ENCODE data around the gene SLC9A9.

SLC9A9 gene

DNA sequence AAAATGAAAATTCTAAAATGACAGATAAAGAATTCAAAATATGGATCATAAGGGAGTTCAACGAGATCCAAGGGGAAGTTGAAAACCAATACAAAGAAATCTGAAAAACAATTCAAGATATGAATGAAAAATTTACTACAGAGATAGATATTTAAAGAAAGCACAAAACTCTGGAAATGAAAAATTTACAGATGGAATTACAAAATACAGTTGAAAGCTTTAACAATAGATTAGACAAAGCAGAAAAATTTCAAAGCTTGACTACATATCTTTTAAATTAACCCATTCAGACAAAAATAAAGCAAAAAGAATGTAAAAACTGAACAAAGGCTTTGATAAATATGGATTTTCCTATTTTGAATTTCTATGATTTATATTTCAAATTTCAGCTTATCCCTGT lies 211.1 kb downstream of the SLC9A9 start:
- no peak for DNase-seq

DNA sequence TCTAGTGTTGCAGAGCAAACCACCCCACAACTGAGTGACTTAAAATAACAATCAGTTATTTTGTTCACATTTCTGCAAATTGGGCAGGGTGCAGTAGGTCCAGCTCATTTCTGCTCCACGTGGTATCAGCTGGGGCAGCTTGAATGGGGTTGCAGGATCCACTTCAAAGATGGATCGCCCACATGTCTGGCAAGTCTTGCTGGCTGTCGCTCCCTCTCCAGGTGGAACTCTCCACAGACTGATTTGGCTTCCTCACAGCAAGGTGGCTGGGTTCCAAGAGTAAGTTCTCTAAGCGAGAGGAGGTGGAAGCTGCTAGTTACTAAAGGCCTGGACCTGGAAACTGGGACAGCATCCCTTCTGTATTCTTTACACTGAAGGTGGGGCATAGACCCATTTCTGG lies 213.3 kb downstream of the SLC9A9 start:
- no peak for DNase-seq

DNA sequence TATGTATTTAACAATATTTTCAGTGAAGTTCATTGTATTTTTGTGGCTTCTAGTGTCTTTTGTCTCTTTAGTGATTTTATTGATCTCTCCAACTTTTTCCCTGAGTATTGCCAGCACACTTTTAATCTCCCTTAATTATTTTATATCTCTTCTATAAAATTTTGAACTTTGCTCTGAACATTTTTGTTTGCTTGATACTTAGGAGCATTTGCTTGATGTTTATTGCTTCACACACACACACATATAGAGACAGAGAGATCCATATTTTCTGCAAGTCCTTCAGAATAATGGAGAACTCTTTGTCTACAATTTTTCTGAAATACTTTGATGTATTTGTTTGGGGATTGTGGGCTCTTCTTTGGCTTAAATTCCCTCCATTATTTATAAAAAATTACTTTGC lies 213.8 kb downstream of the SLC9A9 start:
- DNase-seq: no peak

DNA sequence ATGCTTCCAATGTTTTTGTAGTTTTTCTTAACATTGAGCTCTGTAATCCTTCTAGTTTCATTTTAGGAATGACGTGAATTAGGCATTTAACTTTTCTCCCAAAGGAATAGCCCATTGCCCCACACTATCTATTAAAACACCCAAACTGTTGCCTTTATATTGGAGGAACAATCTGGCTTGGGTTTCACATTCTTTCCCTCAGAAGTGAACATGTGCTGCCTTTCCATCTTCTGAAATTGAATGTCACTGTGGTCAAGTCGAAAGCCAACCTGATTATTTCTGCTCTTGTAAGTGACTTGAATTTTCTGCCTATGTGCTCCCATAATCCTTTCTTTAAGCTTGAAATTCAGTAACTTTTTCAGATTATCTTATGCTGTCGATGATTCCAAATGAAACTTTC lies 214.5 kb downstream of the SLC9A9 start:
- DNase-seq: no peak

DNA sequence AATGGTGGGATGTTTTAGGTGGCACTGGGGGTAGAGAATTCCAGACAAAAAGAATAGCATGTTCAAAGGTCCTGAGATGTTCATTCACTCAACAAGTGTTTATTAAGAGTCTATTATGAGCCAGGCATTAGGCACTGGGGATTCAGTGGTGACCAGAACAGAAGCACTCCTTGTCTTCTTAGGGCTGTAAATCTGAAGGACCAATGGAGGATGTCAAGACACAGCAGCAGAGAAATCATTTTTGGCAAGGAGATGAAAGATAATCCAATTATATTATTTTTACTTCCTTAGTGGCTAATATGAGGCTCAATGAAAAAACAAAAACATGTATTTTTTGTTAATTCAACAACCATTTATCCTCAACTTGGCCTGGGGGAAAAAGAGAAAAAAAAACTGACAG lies 218.5 kb downstream of the SLC9A9 start:
- no peak for DNase-seq

DNA sequence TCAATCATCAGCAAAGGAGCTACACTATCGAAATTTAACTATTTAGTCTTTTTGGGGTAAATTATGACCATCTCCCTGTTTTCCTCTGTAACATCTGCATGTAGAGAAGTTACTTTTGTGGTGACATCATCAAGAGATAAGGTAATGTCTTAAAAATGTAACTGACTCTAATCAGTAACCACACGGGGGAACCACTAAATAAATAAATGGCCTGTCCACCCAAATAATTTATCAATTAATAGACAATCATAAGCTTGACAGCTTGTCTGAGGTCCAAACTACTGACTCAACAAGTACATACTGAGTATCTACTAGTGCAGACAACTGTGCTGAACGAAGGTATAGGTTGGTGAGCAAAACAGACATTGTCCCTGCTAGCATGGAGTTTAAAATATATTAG lies 219.3 kb downstream of the SLC9A9 start:
- no peak for DNase-seq

DNA sequence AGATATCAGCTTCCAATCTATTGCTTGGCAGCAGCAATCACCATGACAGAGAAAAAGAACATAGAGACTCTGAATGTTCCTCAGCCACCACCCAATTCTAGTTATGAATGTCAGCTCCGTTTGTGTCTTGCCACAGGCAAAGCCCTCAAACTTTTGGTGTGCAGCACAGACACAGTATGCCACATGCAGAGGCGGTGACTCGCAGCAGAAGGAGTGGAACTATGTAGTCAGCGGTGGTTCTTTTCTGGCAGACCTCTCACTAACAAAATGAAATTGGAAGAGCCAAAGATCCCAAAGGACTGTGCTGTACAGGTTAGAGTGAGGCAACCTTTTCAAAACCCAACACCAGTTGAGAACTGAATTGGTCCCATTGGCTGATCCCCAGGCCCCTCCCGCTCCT lies 220.9 kb downstream of the SLC9A9 start:
- no peak for DNase-seq

DNA sequence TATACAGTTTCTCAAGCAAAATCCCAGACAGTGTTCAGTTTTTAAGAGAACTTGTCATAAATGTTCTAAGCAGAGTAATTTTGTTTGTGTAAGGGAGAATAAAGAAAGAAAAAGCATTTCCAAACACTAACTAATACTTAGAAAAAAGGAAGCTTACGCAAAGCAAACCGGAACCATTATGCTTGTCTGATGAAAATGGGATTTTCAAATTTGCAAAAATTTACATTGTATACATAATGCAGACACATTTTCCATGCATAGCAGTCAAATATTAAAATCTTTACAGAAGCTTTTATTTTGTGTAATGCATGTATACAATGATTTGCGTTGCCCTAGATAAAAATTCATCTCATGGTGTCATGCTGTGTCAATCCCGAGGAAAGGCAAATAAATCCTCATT lies 229.0 kb downstream of the SLC9A9 start:
- no peak for DNase-seq

DNA sequence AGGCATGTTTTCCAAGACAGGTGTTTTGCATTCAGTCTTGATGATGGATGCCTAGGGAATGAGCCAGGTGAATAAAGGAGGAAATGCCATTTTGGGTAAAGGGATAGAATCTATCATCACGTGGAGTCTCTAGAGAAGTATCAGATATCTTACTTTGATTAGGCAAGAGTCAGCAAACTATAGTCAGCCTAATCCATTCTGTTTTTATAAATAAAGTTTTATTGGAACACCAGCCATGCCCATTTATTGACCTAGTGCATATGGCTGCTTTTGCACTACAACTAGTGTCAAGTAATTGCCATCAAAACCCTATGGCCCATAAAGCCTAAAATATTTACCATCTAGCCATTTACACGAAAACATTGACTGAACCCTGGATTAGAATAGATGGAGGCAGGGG lies 231.2 kb downstream of the SLC9A9 start:
- no peak for DNase-seq

DNA sequence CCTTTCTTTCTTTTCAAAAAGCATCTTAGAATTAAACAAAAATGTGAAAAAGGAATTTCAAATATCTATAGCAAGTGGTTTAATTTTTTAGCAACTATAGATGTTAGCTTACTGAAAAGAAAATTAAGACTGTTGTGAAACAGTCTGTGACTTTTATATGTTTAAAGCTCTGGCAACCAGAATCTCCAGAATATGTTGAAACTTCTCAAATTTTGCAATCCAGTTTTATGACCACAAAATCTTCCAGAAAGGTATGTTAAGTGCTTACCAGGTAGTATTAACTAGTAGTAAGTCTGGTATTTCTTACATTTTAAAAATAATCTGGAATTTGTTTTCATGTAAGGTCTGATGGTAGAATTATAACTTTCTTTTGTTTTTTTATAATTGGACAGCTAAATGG lies 235.0 kb downstream of the SLC9A9 start:
- no peak for DNase-seq

DNA sequence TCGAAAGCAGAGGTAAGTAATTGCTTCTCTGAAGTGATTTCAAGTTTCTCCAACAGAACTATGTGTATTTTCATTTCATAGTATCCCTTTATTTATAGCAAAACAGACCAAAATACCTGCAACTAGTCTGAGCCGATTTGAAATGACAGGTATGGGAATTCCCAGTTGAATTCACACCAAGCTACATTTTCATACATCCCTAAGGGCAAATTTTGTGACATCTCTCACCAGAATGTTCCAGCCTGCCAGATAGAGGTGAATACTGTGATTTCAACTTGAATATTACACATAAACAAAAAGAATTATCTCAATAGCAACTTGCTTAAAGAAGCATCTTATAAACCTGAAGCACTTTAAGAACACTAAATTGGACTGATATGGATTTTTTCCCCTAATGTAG lies 235.7 kb downstream of the SLC9A9 start:
- no peak for DNase-seq

DNA sequence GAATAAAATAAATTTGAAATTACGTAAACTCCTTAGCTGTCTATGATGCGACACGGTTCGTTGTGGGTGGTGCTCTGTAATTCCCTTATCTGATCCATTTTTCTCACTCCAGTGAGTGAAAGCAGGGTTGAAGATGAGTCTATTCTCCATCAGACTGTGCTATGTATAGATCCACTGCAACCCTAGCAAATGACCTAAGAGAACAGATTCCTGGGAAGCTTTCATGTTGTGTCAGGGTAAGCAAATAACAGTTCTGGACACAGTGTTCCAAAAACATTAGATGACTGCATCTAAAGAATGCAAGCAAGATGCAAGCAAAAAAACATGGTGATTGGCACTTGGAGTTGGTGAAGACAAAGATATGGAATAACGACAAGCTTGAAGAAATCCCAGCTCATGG lies 239.3 kb downstream of the SLC9A9 start:
- no peak for DNase-seq

DNA sequence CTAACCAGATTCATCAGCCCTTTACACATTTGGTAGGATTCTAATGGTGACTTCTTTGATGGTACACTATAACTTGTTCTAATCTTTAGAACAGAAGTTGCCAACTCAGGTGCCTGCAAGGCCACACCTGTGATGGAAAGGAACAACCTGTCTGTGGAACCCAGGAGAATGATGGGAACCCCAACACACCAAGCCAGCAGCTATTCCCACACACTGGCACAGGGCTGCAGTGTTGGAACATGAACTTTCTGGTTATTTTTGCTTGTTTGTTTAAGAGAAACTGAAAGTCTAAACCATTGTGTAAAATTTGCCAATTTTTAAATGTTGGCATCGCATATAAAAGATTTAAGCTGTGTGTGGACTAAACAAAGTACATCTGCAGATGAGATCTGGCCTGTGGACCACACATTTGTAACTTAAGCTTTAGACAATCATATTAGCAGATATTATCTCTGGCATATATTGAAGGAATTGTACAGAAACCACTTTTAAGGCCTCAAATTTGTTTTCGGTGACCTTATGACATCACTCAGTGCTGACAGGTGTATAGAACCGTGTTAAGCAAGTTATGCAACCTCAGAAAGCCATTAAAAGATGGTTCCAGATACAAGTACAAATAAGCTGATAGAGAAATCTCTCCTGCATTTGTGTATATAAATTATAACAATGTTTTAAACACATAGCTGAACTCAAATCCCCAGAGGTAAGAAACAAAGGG lies 242.9 kb downstream of the SLC9A9 start:
- no peak for DNase-seq

DNA sequence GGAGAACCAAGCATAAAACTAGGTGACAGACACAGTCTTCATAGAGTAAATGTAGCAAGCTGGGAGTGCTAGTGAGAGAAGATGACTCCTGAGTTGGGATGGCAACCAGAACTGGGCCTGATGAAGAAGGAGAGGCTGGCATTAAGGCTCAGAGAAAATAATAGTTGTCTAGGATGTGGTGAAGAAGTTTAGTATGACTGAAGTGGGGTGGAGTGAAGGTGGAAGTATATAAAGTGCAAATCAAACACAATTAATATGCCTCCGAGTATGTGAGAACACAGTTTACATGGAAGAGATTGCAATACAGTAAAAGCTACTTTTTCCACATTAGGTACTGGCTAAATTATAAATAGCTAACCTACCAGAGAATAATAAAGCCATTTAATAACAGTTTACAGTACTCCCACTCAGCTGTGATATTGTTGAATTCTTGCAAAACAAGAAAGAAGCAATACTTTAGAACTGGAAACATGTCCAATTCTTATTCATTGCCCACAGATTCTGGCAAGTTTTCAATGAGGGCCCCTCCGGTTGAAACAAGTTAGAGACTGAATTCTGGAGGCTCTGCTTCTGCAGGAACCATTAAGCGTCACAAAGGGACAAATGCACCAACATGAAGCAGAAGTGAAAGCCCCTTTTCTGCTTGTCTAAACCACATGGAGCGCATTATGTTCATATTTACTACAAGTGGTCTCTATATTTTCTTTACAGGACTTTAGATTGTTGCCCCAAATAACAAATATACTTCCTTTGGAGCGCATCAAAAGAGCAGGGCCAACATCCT lies 243.7 kb downstream of the SLC9A9 start:
- no peak for DNase-seq

DNA sequence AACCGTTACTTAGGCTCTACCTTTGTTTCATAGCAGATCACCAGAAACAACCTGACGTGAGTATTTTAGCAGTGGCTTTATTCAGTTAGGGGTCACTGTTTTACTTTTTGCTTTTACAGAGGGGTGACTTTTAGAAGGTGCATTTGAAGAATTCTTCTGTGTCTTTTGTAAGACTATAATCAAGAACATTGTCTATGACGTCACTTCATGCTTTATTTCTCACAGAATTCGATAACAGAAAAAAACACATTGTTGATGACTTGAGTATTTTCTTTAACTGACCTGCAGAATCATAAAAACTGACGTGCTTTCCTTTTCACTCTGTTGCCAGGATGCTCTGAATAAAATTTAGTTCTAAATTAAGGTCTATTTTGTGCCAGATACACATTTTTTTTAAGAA lies 244.5 kb downstream of the SLC9A9 start:
- DNase-seq: no peak

DNA sequence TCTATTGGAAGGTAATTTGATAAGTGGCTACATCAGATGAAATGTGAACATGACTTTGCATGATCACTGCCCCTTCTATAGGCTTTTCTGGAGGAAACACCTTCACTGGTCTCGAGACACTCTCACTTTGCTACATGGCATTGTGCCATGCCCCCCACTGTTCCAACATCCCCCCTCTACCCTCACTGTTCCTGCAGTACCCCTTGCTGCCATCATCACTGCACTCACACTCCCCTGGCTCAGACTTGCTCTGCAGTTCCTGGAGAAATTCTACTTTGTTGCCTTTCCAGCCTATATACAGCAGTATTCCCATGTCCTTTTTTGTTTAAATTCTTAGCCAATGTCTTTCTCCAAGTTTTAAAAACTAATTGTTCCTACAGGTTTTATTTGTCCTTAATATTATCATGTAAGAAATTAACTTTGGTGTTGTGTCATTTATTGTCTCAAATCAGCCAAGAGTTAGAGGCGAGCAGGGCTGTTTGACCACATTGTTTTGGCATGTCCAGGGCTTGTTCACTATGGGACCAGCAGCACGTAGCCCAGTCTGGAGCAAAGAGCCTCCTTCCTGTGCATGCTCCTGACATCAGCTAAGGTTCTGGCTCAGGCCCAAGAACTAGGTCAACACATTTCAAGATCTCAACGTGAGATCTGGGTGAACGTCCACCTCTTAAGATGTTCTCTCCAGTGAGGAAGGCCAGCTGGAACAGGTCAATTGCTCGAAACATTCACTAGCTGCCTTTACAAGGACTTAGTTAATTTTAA lies 246.4 kb downstream of the SLC9A9 start:
- DNase-seq: no peak

DNA sequence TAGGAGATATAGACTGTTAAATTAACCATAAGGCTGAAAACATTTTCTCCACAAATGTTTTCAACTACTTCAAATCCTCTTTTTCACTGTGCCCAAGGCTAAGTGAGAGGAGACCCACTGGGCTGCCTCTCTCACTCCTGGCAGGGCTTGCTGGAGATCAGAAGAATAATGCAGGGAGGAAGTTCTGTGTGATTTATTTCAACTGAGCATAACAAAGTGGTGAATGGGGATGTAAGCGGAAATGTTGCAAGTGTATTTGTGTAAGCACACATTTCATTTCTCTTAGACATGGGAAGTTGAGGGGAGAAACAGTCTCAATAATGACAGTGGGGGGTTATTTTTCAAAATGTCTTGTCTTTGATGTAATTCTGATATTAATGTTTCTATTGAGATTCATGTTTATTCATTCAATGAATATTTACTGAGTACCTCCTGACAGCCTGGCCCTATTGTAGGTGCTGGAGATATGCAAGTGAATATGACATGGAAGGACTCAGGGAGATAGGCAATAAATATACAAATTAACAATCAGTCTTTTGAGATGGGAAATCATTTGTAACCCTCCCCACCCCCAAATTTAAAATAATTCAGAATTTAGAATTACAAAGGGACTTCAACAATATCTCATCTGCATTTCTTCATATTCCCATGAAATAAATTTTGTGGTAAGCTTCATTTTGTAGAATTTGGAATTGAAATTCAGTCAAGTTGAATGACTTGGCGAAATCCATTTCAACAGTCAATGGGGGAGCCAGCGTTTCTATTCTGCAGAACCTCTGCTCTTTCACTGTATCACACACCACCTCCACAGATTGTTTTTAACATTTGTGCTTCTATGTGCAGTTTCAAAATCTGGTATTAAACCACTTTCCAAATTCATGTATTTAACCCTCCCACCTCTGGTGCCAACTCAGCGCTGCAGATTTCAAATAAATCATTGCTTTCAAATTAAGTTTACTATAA lies 247.2 kb downstream of the SLC9A9 start:
- no peak for DNase-seq

DNA sequence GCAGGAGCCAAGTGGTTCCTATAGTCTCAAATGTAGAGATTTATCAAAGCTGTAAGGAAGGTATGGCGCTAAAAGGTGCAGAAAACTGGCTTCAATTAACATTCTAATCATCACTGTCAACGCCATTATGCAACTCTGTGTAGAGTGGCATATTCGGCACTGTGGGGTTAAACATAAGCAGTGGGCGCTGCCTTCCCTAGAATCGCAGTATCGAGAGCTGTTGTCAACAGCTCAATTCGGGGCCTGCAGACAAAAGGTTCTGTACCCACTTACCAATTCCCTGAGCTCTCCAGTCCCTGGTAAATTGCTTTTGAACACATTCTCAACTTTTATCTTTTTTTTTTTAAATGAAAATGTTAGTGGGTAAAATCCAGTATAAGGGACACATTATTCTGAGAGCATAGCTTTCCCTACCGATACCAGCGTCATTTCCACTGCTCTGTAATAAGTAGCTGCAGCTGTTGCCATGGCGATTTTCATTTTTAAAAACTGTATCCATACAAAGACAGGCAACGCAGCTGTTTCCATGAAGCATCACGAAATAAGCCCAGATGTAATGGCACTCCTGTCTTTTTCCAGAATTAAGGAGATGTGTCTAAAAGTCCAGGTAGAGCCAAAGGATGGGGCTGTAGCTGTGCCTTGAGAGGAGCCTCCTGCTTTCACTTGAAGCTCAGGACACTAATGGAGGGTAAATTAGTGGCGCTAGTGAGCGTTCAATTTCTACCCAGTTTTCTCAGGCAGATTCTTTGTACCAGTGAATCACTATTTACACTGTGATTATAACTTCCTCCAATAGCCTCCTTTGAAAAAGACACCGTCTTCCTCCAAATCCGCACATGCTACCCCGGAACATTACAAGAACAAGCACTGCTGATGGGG lies 250.3 kb downstream of the SLC9A9 start:
- no peak for DNase-seq

DNA sequence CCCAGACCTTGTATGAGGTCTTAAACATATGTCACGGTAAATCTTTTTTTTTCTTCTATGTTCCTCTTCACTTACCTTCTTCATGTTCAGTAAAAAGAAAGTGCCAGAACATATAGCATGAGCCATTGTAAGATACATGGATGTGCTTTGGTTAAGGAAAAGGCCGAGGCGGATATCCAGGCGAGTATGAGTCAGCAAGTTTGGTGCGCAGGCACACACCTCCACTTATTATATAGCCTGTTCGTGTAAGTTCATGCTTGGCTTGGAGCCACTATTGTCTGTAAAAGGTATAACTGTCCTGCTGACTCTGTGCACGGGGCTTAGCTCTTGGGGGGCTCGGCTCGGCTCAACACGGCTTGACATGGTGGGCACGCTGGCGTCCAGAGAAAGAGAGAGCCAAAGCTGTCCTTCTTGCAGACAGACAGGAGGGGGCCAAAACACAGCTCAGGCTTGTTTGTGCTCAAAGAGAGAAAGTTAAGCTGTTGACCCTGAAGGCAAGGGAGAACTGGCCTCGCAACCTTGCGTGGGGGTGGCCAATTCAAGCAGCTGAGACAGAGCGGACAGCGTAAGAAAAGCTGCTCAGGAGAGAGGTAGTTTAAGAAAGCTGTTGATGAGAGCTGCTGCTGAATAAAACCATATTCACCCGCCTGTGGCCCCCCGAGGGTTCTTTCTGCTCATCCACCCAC lies 251.2 kb downstream of the SLC9A9 start:
- no peak for DNase-seq

DNA sequence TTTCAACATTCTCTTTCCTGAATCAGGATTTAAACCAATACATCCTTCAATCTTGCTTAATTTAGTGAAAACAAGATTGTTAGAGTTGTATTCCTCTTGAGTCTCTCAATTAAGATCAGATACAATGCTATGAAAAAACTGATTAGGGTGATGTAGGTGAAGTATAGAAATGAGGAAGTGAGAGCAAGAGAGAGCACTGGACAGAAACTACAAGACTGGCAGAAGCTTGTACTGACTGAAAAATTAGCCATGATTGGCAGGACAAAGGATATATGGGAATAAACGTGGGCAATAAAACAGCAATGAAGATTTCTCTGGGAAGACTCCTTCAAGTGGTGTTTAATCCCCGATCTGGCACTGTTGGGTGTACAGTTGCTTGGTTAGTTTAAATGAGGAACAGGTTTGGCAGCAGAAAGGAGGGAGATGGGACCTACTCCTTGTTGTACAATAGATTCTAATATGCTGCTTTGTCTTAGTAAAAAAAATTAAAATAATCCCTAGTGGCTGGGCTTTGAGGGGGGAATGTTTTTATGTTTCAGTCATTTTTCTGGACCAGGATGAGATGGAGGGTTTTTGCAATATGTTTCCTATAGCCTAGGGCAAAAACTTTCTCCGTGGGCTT lies 252.7 kb downstream of the SLC9A9 start:
- no peak for DNase-seq

DNA sequence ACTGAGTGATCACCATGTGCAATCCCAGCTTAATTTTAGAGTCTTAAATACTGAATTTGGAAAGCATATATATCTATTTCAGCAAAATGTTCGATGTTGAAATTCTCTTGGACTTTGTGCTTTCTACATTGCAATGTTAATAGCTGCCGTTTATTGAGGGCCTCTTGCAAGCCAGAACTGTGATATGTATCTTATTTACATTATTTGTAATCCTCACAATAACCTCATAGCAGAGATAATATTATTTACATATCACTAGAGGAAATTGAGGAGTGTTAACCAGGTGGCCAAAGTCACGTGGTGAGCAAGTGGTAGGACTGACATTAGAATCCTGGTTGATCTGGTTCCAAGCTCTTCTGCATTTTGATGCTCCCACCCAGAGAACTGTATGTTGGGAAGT lies 254.1 kb downstream of the SLC9A9 start:
- no peak for DNase-seq
